ENCODE measurements around the gene SOBP.

SOBP gene

GRCh38 chr6:107617341-107617932, 127.5 kb downstream of the SOBP start:
- no peak for DNase-seq (ENCODE audit: low spot score)

GRCh38 chr6:107618672-107619071, 128.8 kb downstream of the SOBP start:
- DNase-seq (ENCODE audit: low spot score) = no peak

- no peak for DNase-seq (ENCODE audit: low spot score)
Measured at GRCh38 chr6:107620732-107621131, 130.8 kb downstream of the SOBP start.

GRCh38 chr6:107621229-107621937, 131.5 kb downstream of the SOBP start:
- no peak for DNase-seq (ENCODE audit: low spot score)

- DNase-seq (ENCODE audit: low spot score) = no peak
Measured at GRCh38 chr6:107622269-107622668, 132.4 kb downstream of the SOBP start.

GRCh38 chr6:107624050-107624449, 134.1 kb downstream of the SOBP start:
- DNase-seq (ENCODE audit: low spot score) = no peak

GRCh38 chr6:107624541-107624940, 134.6 kb downstream of the SOBP start:
- no peak for DNase-seq (ENCODE audit: low spot score)

GRCh38 chr6:107625264-107625663, 135.3 kb downstream of the SOBP start:
- DNase-seq (ENCODE audit: low spot score) = no peak

GRCh38 chr6:107626645-107627044, 136.7 kb downstream of the SOBP start:
- DNase-seq (ENCODE audit: low spot score) = no peak

GRCh38 chr6:107627969-107628368, 138.1 kb downstream of the SOBP start:
- DNase-seq (ENCODE audit: low spot score) = no peak

GRCh38 chr6:107628878-107629277, 139.0 kb downstream of the SOBP start:
- no peak for DNase-seq (ENCODE audit: low spot score)

GRCh38 chr6:107629548-107630129, 139.7 kb downstream of the SOBP start:
- DNase-seq (ENCODE audit: low spot score) = no peak

GRCh38 chr6:107630348-107630977, 140.5 kb downstream of the SOBP start:
- DNase-seq (ENCODE audit: low spot score) = no peak

GRCh38 chr6:107632381-107633136, 142.6 kb downstream of the SOBP start:
- DNase-seq (ENCODE audit: low spot score) = no peak

GRCh38 chr6:107633680-107634323, 143.9 kb downstream of the SOBP start:
- DNase-seq (ENCODE audit: low spot score) = no peak

- no peak for DNase-seq (ENCODE audit: low spot score)
Measured at GRCh38 chr6:107634324-107635056, 144.6 kb downstream of the SOBP start.

GRCh38 chr6:107635057-107635515, 145.2 kb downstream of the SOBP start:
- DNase-seq (ENCODE audit: low spot score) = no peak

- DNase-seq (ENCODE audit: low spot score) = no peak
Measured at GRCh38 chr6:107636486-107636885, 146.6 kb downstream of the SOBP start.

- DNase-seq (ENCODE audit: low spot score) = no peak
Measured at GRCh38 chr6:107637316-107638315, 147.7 kb downstream of the SOBP start.
